ENCODE data around the gene NEDD4L. TPM values are rescaled to one million over a fixed set of nuclear protein-coding genes. Genes with fewer than 3 reads are reported as not detected.

NEDD4L gene
- total RNA-seq, 1 experiment from 2014 or later: 57.4 TPM

- peak overlapping the region; percentile 80 for H3K4me3 ChIP-seq
- intact Hi-C loops (cut with micrococcal nuclease; ENCODE audit: unreplicated experiment): loop anchor here (5.0 kb wide), 1 partner anchor 88 kb away; no protein-coding TSS in a partner anchor
- H3K4me2 ChIP-seq: peak overlapping the region; percentile 92
- H3K36me3 ChIP-seq (ENCODE audit: low read depth): 0 out of 2 replicates have a peak, but pooled peaks cover 8% of the 10 kb centered on the region
- peaks cover 46% of the 10 kb centered on the region for H4K20me1 ChIP-seq (ENCODE audit: insufficient read depth)
- H3K27ac ChIP-seq: peak overlapping the region; percentile 89
- no peaks in the 10 kb centered on the region for H3K9me3 ChIP-seq (ENCODE audit: insufficient read depth, low read depth)
- POLR2A ChIA-PET (ENCODE audit: unreplicated experiment): no interaction called here
- TF ChIP-seq CTCF (conservative IDR thresholded peaks at IDR 0.05) (no peak), EZH2 (IDR thresholded peaks at IDR 0.05; ENCODE audit: low read depth) (no peak)
- H3K9me2 ChIP-seq (ENCODE audit: insufficient read depth): no peaks in the 10 kb centered on the region
- CTCF ChIA-PET: no interaction called here
- H3F3A ChIP-seq (ENCODE audit: insufficient read depth, low read depth): peaks cover 33% of the 10 kb centered on the region
- BruUV-seq (replicated peaks): TSS peak; percentile 75
- no peaks in the 10 kb centered on the region for H3K27me3 ChIP-seq (ENCODE audit: insufficient read depth, low read depth)
- peaks cover 49% of the 10 kb centered on the region for H3K4me1 ChIP-seq (replicated peaks; ENCODE audit: insufficient read depth)
- DNase-seq: peak; percentile 51 to 93
- no peak overlapping the region for H2AFZ ChIP-seq
- H3K79me2 ChIP-seq (ENCODE audit: low read depth): peaks cover 98% of the 10 kb centered on the region
Measured at GRCh38 chr18:58223717-58224424, 179.8 kb downstream of the NEDD4L start.

GRCh38 chr18:58224425-58224750, 180.4 kb downstream of the NEDD4L start:
- H3K36me3 ChIP-seq (ENCODE audit: low read depth): 0 out of 2 replicates have a peak, but pooled peaks cover 8% of the 10 kb centered on the region
- no peaks in the 10 kb centered on the region for H3K9me2 ChIP-seq (ENCODE audit: insufficient read depth)
- peak overlapping the region; percentile 89 for H3K27ac ChIP-seq
- H3K79me2 ChIP-seq (ENCODE audit: low read depth): peaks cover 98% of the 10 kb centered on the region
- TF ChIP-seq EZH2 (IDR thresholded peaks at IDR 0.05; ENCODE audit: low read depth): no peak
- no peak for TF ChIP-seq CTCF (conservative IDR thresholded peaks at IDR 0.05)
- H3K9me3 ChIP-seq (ENCODE audit: insufficient read depth, low read depth): no peaks in the 10 kb centered on the region
- intact Hi-C loops (cut with micrococcal nuclease; ENCODE audit: unreplicated experiment): loop anchor here (5.0 kb wide), 1 partner anchor 88 kb away; no protein-coding TSS in a partner anchor
- H3F3A ChIP-seq (ENCODE audit: insufficient read depth, low read depth): peaks cover 29% of the 10 kb centered on the region
- H2AFZ ChIP-seq: no peak overlapping the region
- DNase-seq: no peak
- H3K4me1 ChIP-seq (replicated peaks; ENCODE audit: insufficient read depth): peaks cover 44% of the 10 kb centered on the region
- peaks cover 52% of the 10 kb centered on the region for H4K20me1 ChIP-seq (ENCODE audit: insufficient read depth)
- peak overlapping the region; percentile 92 for H3K4me2 ChIP-seq
- BruUV-seq (replicated peaks): no TSS peak
- H3K4me3 ChIP-seq: peak overlapping the region; percentile 80; the same call in 1 of the 2 replicates
- ChIA-PET CTCF (no interaction called here), POLR2A (ENCODE audit: unreplicated experiment) (no interaction called here)
- no peaks in the 10 kb centered on the region for H3K27me3 ChIP-seq (ENCODE audit: insufficient read depth, low read depth)

- H3K4me1 ChIP-seq (replicated peaks; ENCODE audit: insufficient read depth): peaks cover 37% of the 10 kb centered on the region
- H3K27ac ChIP-seq: peak overlapping the region; percentile 89
- H4K20me1 ChIP-seq (ENCODE audit: insufficient read depth): peaks cover 52% of the 10 kb centered on the region
- intact Hi-C loops (cut with micrococcal nuclease; ENCODE audit: unreplicated experiment): no loop called here
- no peak overlapping the region for H2AFZ ChIP-seq
- ChIA-PET POLR2A (ENCODE audit: unreplicated experiment) (interaction anchor here (0.6 to 0.7 kb wide), 2 partner anchors 37 to 86 kb away, joined by 5 to 6 read pairs; no protein-coding TSS in a partner anchor), CTCF (interaction anchor here (0.9 kb wide), 1 partner anchor 29 kb away, joined by 3 read pairs; no protein-coding TSS in a partner anchor)
- H3K27me3 ChIP-seq (ENCODE audit: insufficient read depth, low read depth): no peaks in the 10 kb centered on the region
- DNase-seq: no peak
- H3K9me3 ChIP-seq (ENCODE audit: insufficient read depth, low read depth): no peaks in the 10 kb centered on the region
- H3K79me2 ChIP-seq (ENCODE audit: low read depth): peaks cover 98% of the 10 kb centered on the region
- peak overlapping the region; percentile 92 for H3K4me2 ChIP-seq
- H3K9me2 ChIP-seq (ENCODE audit: insufficient read depth): no peaks in the 10 kb centered on the region
- peak overlapping the region; percentile 80; the same call in 1 of the 2 replicates for H3K4me3 ChIP-seq
- peaks cover 33% of the 10 kb centered on the region for H3F3A ChIP-seq (ENCODE audit: insufficient read depth, low read depth)
- BruUV-seq (replicated peaks): no TSS peak
- TF ChIP-seq EZH2 (IDR thresholded peaks at IDR 0.05; ENCODE audit: low read depth) (no peak), CTCF (conservative IDR thresholded peaks at IDR 0.05) (no peak)
- 0 out of 2 replicates have a peak, but pooled peaks cover 8% of the 10 kb centered on the region for H3K36me3 ChIP-seq (ENCODE audit: low read depth)
Measured at GRCh38 chr18:58225101-58225500, 181.1 kb downstream of the NEDD4L start.

All from PC-9 (cell line).